Uterus (tissue), 2 donors: ENCODE results near the gene CLEC18C.
"Not testable (repeated sequence)": the region's sequence is repeated elsewhere in the genome, so short reads cannot be mapped to it uniquely, and the experiment has no call there.

Experiments used
- CTCF ChIP-seq, 4 experiments: fragments of 200-600 bp in 2 of 4; fragments of 450-650 bp in 2 of 4; sonication (generic) in 2 of 4; IDR thresholded peaks; one replicate each; pipeline ENCODE4 v1.5.1; 2016 to 2019; ENCODE audit warnings: antibody characterized with exemption in 4 of 4, mild to moderate bottlenecking in 2 of 4, moderate library complexity in 1 of 4
- POLR2A ChIP-seq, 2 donors: fragments of 450-650 bp; IDR thresholded peaks; one replicate each; pipeline ENCODE4 v1.6.1; 2016; ENCODE audit warnings: antibody characterized with exemption in 2 of 2, mild to moderate bottlenecking in 1 of 2, moderate library complexity in 1 of 2

DNA sequence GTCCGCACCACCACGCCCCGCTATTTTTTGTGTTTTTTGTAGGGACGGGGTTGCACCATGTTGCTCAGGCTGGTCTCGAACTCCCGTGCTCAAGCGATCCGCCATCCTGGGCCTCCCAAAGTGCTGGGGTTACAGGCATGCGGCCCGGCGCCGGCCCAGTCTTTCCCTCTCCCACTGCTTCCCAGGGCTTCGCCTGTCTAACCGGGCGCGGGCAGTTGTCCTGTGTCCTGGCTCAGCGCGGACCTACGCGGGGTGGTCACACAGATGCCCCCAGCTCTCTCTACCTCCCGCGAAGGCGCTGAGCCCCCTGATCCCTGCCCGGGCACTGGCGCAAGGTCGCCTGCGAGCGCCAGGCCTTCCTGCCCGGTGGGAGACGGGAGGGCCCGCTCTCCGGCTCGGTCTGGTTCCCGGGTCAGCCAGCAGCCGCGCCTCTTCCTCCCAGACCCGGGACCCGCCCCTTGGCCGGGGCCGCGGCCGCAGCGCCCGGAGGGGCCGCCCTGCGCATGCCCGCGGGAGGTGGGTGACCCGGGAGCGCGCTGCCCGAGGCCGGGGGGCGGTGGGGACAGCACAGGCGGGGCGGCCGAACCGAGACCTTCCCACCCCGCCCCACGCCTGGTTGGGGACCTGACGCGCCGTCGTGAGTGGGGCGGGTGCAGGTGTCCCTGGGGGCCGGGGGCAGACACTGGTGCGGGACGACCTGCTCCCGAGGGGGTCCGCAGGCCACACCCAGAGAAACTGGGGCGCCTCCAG is 14.4 kb downstream of the CLEC18C start:
- TF ChIP-seq CTCF, POLR2A (IDR thresholded peaks at IDR 0.05): not testable (repeated sequence)
